H1 (cell line): Measurements from ENCODE around the gene NTNG2. TPM values are rescaled to one million over a fixed set of nuclear protein-coding genes. Genes with fewer than 3 reads are reported as not detected.

Experiments used
- CTCF ChIA-PET: fragments of 300-600 bp; sonication (Branson Sonifier 250); formaldehyde crosslinking; loops from one replicate; lab custom pipeline; 2021; ENCODE audit not compliant: partially characterized antibody; lab: Charles Lee
- POLR2A ChIA-PET: fragments of 300-600 bp; sonication (Branson Sonifier 250); formaldehyde crosslinking; loops from one replicate; lab custom pipeline; 2021; ENCODE audit warnings: inconsistent platforms; ENCODE audit not compliant: partially characterized antibody; lab: Charles Lee
- DNase-seq, 2 experiments: peaks; one replicate each; pipeline versions ENCODE4 v3.0.0 to v3.0.0-alpha.2; 2010 to 2022; ENCODE audit warnings: low spot score in 2 of 2, low read depth in 1 of 2, mixed read lengths in 1 of 2
- FAIRE-seq: peaks from 2 replicates; lab custom pipeline; 2011; peaks lifted over from hg19 to GRCh38; lab: Jason Lieb, UNC
- H2AFZ ChIP-seq: 2 replicates; pipeline ENCODE4 v1.8.1; 2012; ENCODE audit warnings: low read length, inconsistent platforms
- H2AK5ac ChIP-seq: 2 replicates; pipeline ENCODE4 v1.6.1; 2013; ENCODE audit warnings: low read depth, low read length
- H2BK120ac ChIP-seq: replicated peaks from 2 replicates; pipeline ENCODE3; 2013; ENCODE audit warnings: low read depth, low read length, inconsistent platforms
- H2BK12ac ChIP-seq: 2 replicates; pipeline ENCODE4 v1.6.1; 2013; ENCODE audit warnings: low read depth, low read length
- H2BK15ac ChIP-seq: 2 replicates; pipeline ENCODE4 v1.6.1; 2013; ENCODE audit warnings: low read length
- H2BK20ac ChIP-seq: 2 replicates; pipeline ENCODE4 v1.6.1; 2013; ENCODE audit warnings: low read length
- H2BK5ac ChIP-seq: 2 replicates; pipeline ENCODE4 v1.6.1; 2013; ENCODE audit warnings: low read depth, low read length
- H3K14ac ChIP-seq: 2 replicates; pipeline ENCODE4 v1.6.1; 2013; ENCODE audit warnings: inconsistent platforms; ENCODE audit not compliant: insufficient read length
- H3K18ac ChIP-seq: 2 replicates; pipeline ENCODE4 v1.6.1; 2013; ENCODE audit warnings: low read length; ENCODE audit errors: extremely low read depth
- H3K23ac ChIP-seq: 2 replicates; pipeline ENCODE4 v1.6.1; 2013; ENCODE audit warnings: inconsistent platforms; ENCODE audit not compliant: insufficient read length
- H3K23me2 ChIP-seq: 2 replicates; pipeline ENCODE4 v1.6.1; 2013; ENCODE audit warnings: low read depth, low read length
- H3K27ac ChIP-seq: 2 replicates; pipeline ENCODE4 v1.6.1; 2011; ENCODE audit warnings: low read depth, low read length, inconsistent platforms
- H3K27me3 ChIP-seq, 4 experiments: replicated peaks in 1 of 4; 1 replicate in 1 of 4; 2 replicates in 3 of 4; pipeline versions ENCODE4 v1.6.1 to v1.8.1; 2011 to 2013; ENCODE audit warnings: low read length in 3 of 4, mild to moderate bottlenecking in 3 of 4, inconsistent platforms in 2 of 4, mixed read lengths in 2 of 4, moderate library complexity in 1 of 4; ENCODE audit not compliant: control insufficient read depth in 3 of 4, insufficient read depth in 3 of 4; ENCODE audit errors: extremely low read depth in 1 of 4
- H3K36me3 ChIP-seq, 4 experiments: 2 replicates each; pipeline versions ENCODE4 v1.6.1 to v1.8.1; 2011 to 2013; ENCODE audit warnings: mild to moderate bottlenecking in 4 of 4, low read length in 3 of 4, moderate library complexity in 2 of 4, control low read depth in 1 of 4, inconsistent platforms in 1 of 4; ENCODE audit not compliant: insufficient read depth in 4 of 4, control insufficient read depth in 2 of 4
- H3K4ac ChIP-seq: replicated peaks from 2 replicates; pipeline ENCODE3; 2013; ENCODE audit warnings: low read length, low read depth, mixed read lengths, inconsistent platforms; ENCODE audit not compliant: insufficient read length
- H3K4me1 ChIP-seq, 4 experiments: replicated peaks in 1 of 4; 1 replicate in 1 of 4; 2 replicates in 3 of 4; pipeline versions ENCODE4 v1.6.1 to v1.8.1; 2011 to 2013; ENCODE audit warnings: low read length in 3 of 4, inconsistent platforms in 2 of 4, mixed read lengths in 1 of 4; ENCODE audit not compliant: insufficient read depth in 4 of 4, control insufficient read depth in 3 of 4
- H3K4me2 ChIP-seq, 2 experiments: 2 replicates each; pipeline versions ENCODE4 v1.6.1 to v1.8.1; 2011 to 2013; ENCODE audit warnings: low read depth in 2 of 2, low read length in 2 of 2, control low read depth in 1 of 2, inconsistent platforms in 1 of 2, mild to moderate bottlenecking in 1 of 2; ENCODE audit not compliant: insufficient read depth in 1 of 2
- H3K4me3 ChIP-seq, 4 experiments: fragments of 200-600, 300-600 bp in 1 of 4; sonication (generic), shearing (Covaris generic), sonication (Bioruptor Twin) in 1 of 4; 2 replicates each; pipeline versions ENCODE4 v1.5.1 to v1.8.1; 2011 to 2016; ENCODE audit warnings: low read length in 4 of 4, low read depth in 3 of 4, control low read depth in 2 of 4, inconsistent platforms in 2 of 4, mild to moderate bottlenecking in 2 of 4, mixed read lengths in 1 of 4, moderate library complexity in 1 of 4; ENCODE audit not compliant: insufficient read depth in 2 of 4; ENCODE audit errors: extremely low read depth in 1 of 4
- H3K56ac ChIP-seq: replicated peaks from 2 replicates; pipeline ENCODE3; 2013; ENCODE audit warnings: low read depth, mild to moderate bottlenecking, mixed read lengths, low read length, inconsistent platforms; ENCODE audit not compliant: insufficient read length
- H3K79me1 ChIP-seq: 2 replicates; pipeline ENCODE4 v1.6.1; 2013; ENCODE audit warnings: low read depth, low read length, control low read depth
- H3K79me2 ChIP-seq, 2 experiments: 2 replicates each; pipeline versions ENCODE4 v1.6.1 to v1.8.1; 2012 to 2013; ENCODE audit warnings: low read length in 2 of 2, mild to moderate bottlenecking in 2 of 2, inconsistent platforms in 1 of 2; ENCODE audit not compliant: insufficient read depth in 2 of 2, control insufficient read depth in 1 of 2
- H3K9ac ChIP-seq, 4 experiments: replicated peaks in 1 of 4; 1 replicate in 1 of 4; 2 replicates in 3 of 4; pipeline versions ENCODE4 v1.6.1 to v1.8.1; 2011 to 2013; ENCODE audit warnings: low read depth in 3 of 4, low read length in 3 of 4, control low read depth in 2 of 4, mild to moderate bottlenecking in 2 of 4, moderate library complexity in 2 of 4, inconsistent platforms in 1 of 4; ENCODE audit errors: extremely low read depth in 1 of 4
- H3K9me3 ChIP-seq, 2 experiments: 2 replicates each; pipeline versions ENCODE4 v1.6.1 to v1.8.1; 2012 to 2013; ENCODE audit warnings: mild to moderate bottlenecking in 2 of 2, moderate library complexity in 2 of 2, control low read depth in 1 of 2, inconsistent platforms in 1 of 2, low read depth in 1 of 2, low read length in 1 of 2, mixed read lengths in 1 of 2; ENCODE audit not compliant: insufficient read depth in 2 of 2
- H4K20me1 ChIP-seq, 2 experiments: replicated peaks in 1 of 2; 2 replicates each; pipeline versions ENCODE3 to v1.8.1; 2011 to 2013; ENCODE audit warnings: inconsistent platforms in 2 of 2, low read length in 2 of 2, mild to moderate bottlenecking in 1 of 2; ENCODE audit not compliant: insufficient read depth in 2 of 2, control insufficient read depth in 1 of 2
- H4K5ac ChIP-seq: 2 replicates; pipeline ENCODE4 v1.6.1; 2013; ENCODE audit warnings: low read length, low read depth, mixed read lengths, inconsistent platforms; ENCODE audit not compliant: insufficient read length
- H4K8ac ChIP-seq: 2 replicates; pipeline ENCODE4 v1.8.0; 2013; ENCODE audit warnings: mild to moderate bottlenecking, moderate library complexity, low read length, inconsistent platforms; ENCODE audit not compliant: insufficient read depth; ENCODE audit errors: extremely low read depth
- H4K91ac ChIP-seq: replicated peaks from 2 replicates; pipeline ENCODE3; 2013; ENCODE audit warnings: low read length, mixed read lengths, inconsistent platforms; ENCODE audit not compliant: insufficient read length
- ATF2 ChIP-seq: IDR thresholded peaks from 2 replicates; pipeline ENCODE4 v1.6.1; 2012; ENCODE audit warnings: low read length, inconsistent platforms
- SIRT6 ChIP-seq: IDR thresholded peaks from one replicate; pipeline ENCODE4 v1.7.1; 2012; ENCODE audit warnings: low read length, inconsistent platforms
- TBP ChIP-seq: IDR thresholded peaks from 2 replicates; pipeline ENCODE4 v1.6.1; 2011; ENCODE audit warnings: low read depth, low read length, improper control_type of control experiment
- WGBS, 2 experiments: shearing (Covaris generic) in 1 of 2; methylation state at CpG; one replicate each; pipeline versions ENCODE4 v1.1.6 to v1.1.7; 2013 to 2015; ENCODE audit warnings: low lambda C conversion rate in 2 of 2, mixed read lengths in 2 of 2, inconsistent platforms in 1 of 2, low coverage in 1 of 2, missing lambda C conversion rate in 1 of 2; ENCODE audit not compliant: insufficient replicate concordance in 2 of 2, insufficient coverage in 1 of 2, insufficient read length in 1 of 2; ENCODE audit errors: extremely low coverage in 1 of 2, missing lambda C conversion rate in 1 of 2; 5-methylcytosine and 5-hydroxymethylcytosine counted together
- polyA plus RNA-seq, 7 experiments: library from polyadenylated mRNA; depleted of rRNA in 3 of 7; stranded (reverse) in 5 of 7; unstranded in 2 of 7; fragments of >200 nt in 5 of 7; fragments of 200-250 nt in 2 of 7; gene quantifications; 1 replicate in 5 of 7; 2 replicates in 1 of 7; 4 replicates in 1 of 7; pipeline versions ENCODE4 v1.2.1 to v1.2.3, GENCODE V29; 2011 to 2013; ENCODE audit warnings: missing spikeins in 2 of 7, mixed read lengths in 2 of 7
- total RNA-seq: library from RNA; stranded (reverse); fragmentation: NEBNext Ultra II Directional; extraction: Animal tissue kit (Norgen Biotek cat#: 25700); gene quantifications from 2 replicates; pipeline ENCODE4 v1.2.1, GENCODE V29; 2021

NTNG2 gene
- total and polyA plus RNA-seq, 2 of the 8 experiments (the other 6 are each of a cell fraction or from before 2014, with no cell fraction given) = 1.4 to 1.5 TPM

- H3K79me2 ChIP-seq = no peaks in the 10 kb centered on the region
- H2AFZ ChIP-seq = no peak overlapping the region
- no peak overlapping the region for H2AK5ac ChIP-seq
- H3K27ac ChIP-seq = no peak overlapping the region
- no peak overlapping the region for H4K5ac ChIP-seq
- TF ChIP-seq SIRT6 (no peak), TBP (no peak), ATF2 (no peak)
- 91% methylated on average over 4 of the region's 4 CpGs; no CpG with 5 or more reads in 1 of the 2 experiments for WGBS, 2 experiments
- H4K91ac ChIP-seq = no peak overlapping the region
- no peak overlapping the region for H2BK12ac ChIP-seq
- ChIA-PET POLR2A (no interaction called here), CTCF (interaction anchor here (1.0 to 2.0 kb wide), 4 partner anchors 16 to 53 kb away, joined by 3 to 6 read pairs (median 4); no protein-coding TSS in a partner anchor)
- no peaks in the 10 kb centered on the region for H4K20me1 ChIP-seq
- no peak overlapping the region for H3K56ac ChIP-seq
- no peaks in the 10 kb centered on the region for H3K27me3 ChIP-seq
- H3K36me3 ChIP-seq = no peaks in the 10 kb centered on the region
- H2BK120ac ChIP-seq = no peak overlapping the region
- H3K79me1 ChIP-seq = no peaks in the 10 kb centered on the region
- no peak overlapping the region for H3K23ac ChIP-seq
- FAIRE-seq = no peak
- no peak overlapping the region for H2BK15ac ChIP-seq
- no peak overlapping the region for H2BK5ac ChIP-seq
- DNase-seq = no peak
- no peak overlapping the region for H3K9ac ChIP-seq
- no peak overlapping the region for H3K4me3 ChIP-seq
- no peak overlapping the region for H4K8ac ChIP-seq
- H3K4me2 ChIP-seq = no peak overlapping the region
- H2BK20ac ChIP-seq = no peak overlapping the region
- H3K23me2 ChIP-seq = no peaks in the 10 kb centered on the region
- peaks cover 0 to 5% of the 10 kb centered on the region in 2 experiments; a peak in 2 of 4 replicates for H3K9me3 ChIP-seq
- no peak overlapping the region for H3K4ac ChIP-seq
- H3K4me1 ChIP-seq = peaks cover 0 to 7% (median 5%) of the 10 kb centered on the region in 4 experiments; a peak in 5 of 7 replicates
- H3K14ac ChIP-seq = no peak overlapping the region
- H3K18ac ChIP-seq = no peak overlapping the region
Observed at GRCh38 chr9:132199056-132199455, 37.2 kb downstream of the NTNG2 start.
